H1 (cell line): ENCODE results near the gene CADM1. TPM values are rescaled to one million over a fixed set of nuclear protein-coding genes. Genes with fewer than 3 reads are reported as not detected.

Source experiments
- CTCF ChIA-PET: fragments of 300-600 bp; sonication (Branson Sonifier 250); formaldehyde crosslinking; loops from one replicate; lab custom pipeline; 2021; ENCODE audit not compliant: partially characterized antibody; lab: Charles Lee
- POLR2A ChIA-PET: fragments of 300-600 bp; sonication (Branson Sonifier 250); formaldehyde crosslinking; loops from one replicate; lab custom pipeline; 2021; ENCODE audit warnings: inconsistent platforms; ENCODE audit not compliant: partially characterized antibody; lab: Charles Lee
- DNase-seq, 2 experiments: peaks; one replicate each; pipeline versions ENCODE4 v3.0.0 to v3.0.0-alpha.2; 2010 to 2022; ENCODE audit warnings: low spot score in 2 of 2, low read depth in 1 of 2, mixed read lengths in 1 of 2
- FAIRE-seq: peaks from 2 replicates; lab custom pipeline; 2011; peaks lifted over from hg19 to GRCh38; lab: Jason Lieb, UNC
- H2AFZ ChIP-seq: 2 replicates; pipeline ENCODE4 v1.8.1; 2012; ENCODE audit warnings: low read length, inconsistent platforms
- H2AK5ac ChIP-seq: 2 replicates; pipeline ENCODE4 v1.6.1; 2013; ENCODE audit warnings: low read depth, low read length
- H2BK120ac ChIP-seq: replicated peaks from 2 replicates; pipeline ENCODE3; 2013; ENCODE audit warnings: low read depth, low read length, inconsistent platforms
- H2BK12ac ChIP-seq: 2 replicates; pipeline ENCODE4 v1.6.1; 2013; ENCODE audit warnings: low read depth, low read length
- H2BK15ac ChIP-seq: 2 replicates; pipeline ENCODE4 v1.6.1; 2013; ENCODE audit warnings: low read length
- H2BK20ac ChIP-seq: 2 replicates; pipeline ENCODE4 v1.6.1; 2013; ENCODE audit warnings: low read length
- H2BK5ac ChIP-seq: 2 replicates; pipeline ENCODE4 v1.6.1; 2013; ENCODE audit warnings: low read depth, low read length
- H3K14ac ChIP-seq: 2 replicates; pipeline ENCODE4 v1.6.1; 2013; ENCODE audit warnings: inconsistent platforms; ENCODE audit not compliant: insufficient read length
- H3K18ac ChIP-seq: 2 replicates; pipeline ENCODE4 v1.6.1; 2013; ENCODE audit warnings: low read length; ENCODE audit errors: extremely low read depth
- H3K23ac ChIP-seq: 2 replicates; pipeline ENCODE4 v1.6.1; 2013; ENCODE audit warnings: inconsistent platforms; ENCODE audit not compliant: insufficient read length
- H3K23me2 ChIP-seq: 2 replicates; pipeline ENCODE4 v1.6.1; 2013; ENCODE audit warnings: low read depth, low read length
- H3K27ac ChIP-seq: 2 replicates; pipeline ENCODE4 v1.6.1; 2011; ENCODE audit warnings: low read depth, low read length, inconsistent platforms
- H3K27me3 ChIP-seq, 4 experiments: replicated peaks in 1 of 4; 1 replicate in 1 of 4; 2 replicates in 3 of 4; pipeline versions ENCODE4 v1.6.1 to v1.8.1; 2011 to 2013; ENCODE audit warnings: low read length in 3 of 4, mild to moderate bottlenecking in 3 of 4, inconsistent platforms in 2 of 4, mixed read lengths in 2 of 4, moderate library complexity in 1 of 4; ENCODE audit not compliant: control insufficient read depth in 3 of 4, insufficient read depth in 3 of 4; ENCODE audit errors: extremely low read depth in 1 of 4
- H3K36me3 ChIP-seq, 4 experiments: 2 replicates each; pipeline versions ENCODE4 v1.6.1 to v1.8.1; 2011 to 2013; ENCODE audit warnings: mild to moderate bottlenecking in 4 of 4, low read length in 3 of 4, moderate library complexity in 2 of 4, control low read depth in 1 of 4, inconsistent platforms in 1 of 4; ENCODE audit not compliant: insufficient read depth in 4 of 4, control insufficient read depth in 2 of 4
- H3K4ac ChIP-seq: replicated peaks from 2 replicates; pipeline ENCODE3; 2013; ENCODE audit warnings: low read length, low read depth, mixed read lengths, inconsistent platforms; ENCODE audit not compliant: insufficient read length
- H3K4me1 ChIP-seq, 4 experiments: replicated peaks in 1 of 4; 1 replicate in 1 of 4; 2 replicates in 3 of 4; pipeline versions ENCODE4 v1.6.1 to v1.8.1; 2011 to 2013; ENCODE audit warnings: low read length in 3 of 4, inconsistent platforms in 2 of 4, mixed read lengths in 1 of 4; ENCODE audit not compliant: insufficient read depth in 4 of 4, control insufficient read depth in 3 of 4
- H3K4me2 ChIP-seq, 2 experiments: 2 replicates each; pipeline versions ENCODE4 v1.6.1 to v1.8.1; 2011 to 2013; ENCODE audit warnings: low read depth in 2 of 2, low read length in 2 of 2, control low read depth in 1 of 2, inconsistent platforms in 1 of 2, mild to moderate bottlenecking in 1 of 2; ENCODE audit not compliant: insufficient read depth in 1 of 2
- H3K4me3 ChIP-seq, 4 experiments: fragments of 200-600, 300-600 bp in 1 of 4; sonication (generic), shearing (Covaris generic), sonication (Bioruptor Twin) in 1 of 4; 2 replicates each; pipeline versions ENCODE4 v1.5.1 to v1.8.1; 2011 to 2016; ENCODE audit warnings: low read length in 4 of 4, low read depth in 3 of 4, control low read depth in 2 of 4, inconsistent platforms in 2 of 4, mild to moderate bottlenecking in 2 of 4, mixed read lengths in 1 of 4, moderate library complexity in 1 of 4; ENCODE audit not compliant: insufficient read depth in 2 of 4; ENCODE audit errors: extremely low read depth in 1 of 4
- H3K56ac ChIP-seq: replicated peaks from 2 replicates; pipeline ENCODE3; 2013; ENCODE audit warnings: low read depth, mild to moderate bottlenecking, mixed read lengths, low read length, inconsistent platforms; ENCODE audit not compliant: insufficient read length
- H3K79me1 ChIP-seq: 2 replicates; pipeline ENCODE4 v1.6.1; 2013; ENCODE audit warnings: low read depth, low read length, control low read depth
- H3K79me2 ChIP-seq, 2 experiments: 2 replicates each; pipeline versions ENCODE4 v1.6.1 to v1.8.1; 2012 to 2013; ENCODE audit warnings: low read length in 2 of 2, mild to moderate bottlenecking in 2 of 2, inconsistent platforms in 1 of 2; ENCODE audit not compliant: insufficient read depth in 2 of 2, control insufficient read depth in 1 of 2
- H3K9ac ChIP-seq, 4 experiments: replicated peaks in 1 of 4; 1 replicate in 1 of 4; 2 replicates in 3 of 4; pipeline versions ENCODE4 v1.6.1 to v1.8.1; 2011 to 2013; ENCODE audit warnings: low read depth in 3 of 4, low read length in 3 of 4, control low read depth in 2 of 4, mild to moderate bottlenecking in 2 of 4, moderate library complexity in 2 of 4, inconsistent platforms in 1 of 4; ENCODE audit errors: extremely low read depth in 1 of 4
- H3K9me3 ChIP-seq, 2 experiments: 2 replicates each; pipeline versions ENCODE4 v1.6.1 to v1.8.1; 2012 to 2013; ENCODE audit warnings: mild to moderate bottlenecking in 2 of 2, moderate library complexity in 2 of 2, control low read depth in 1 of 2, inconsistent platforms in 1 of 2, low read depth in 1 of 2, low read length in 1 of 2, mixed read lengths in 1 of 2; ENCODE audit not compliant: insufficient read depth in 2 of 2
- H4K20me1 ChIP-seq, 2 experiments: replicated peaks in 1 of 2; 2 replicates each; pipeline versions ENCODE3 to v1.8.1; 2011 to 2013; ENCODE audit warnings: inconsistent platforms in 2 of 2, low read length in 2 of 2, mild to moderate bottlenecking in 1 of 2; ENCODE audit not compliant: insufficient read depth in 2 of 2, control insufficient read depth in 1 of 2
- H4K5ac ChIP-seq: 2 replicates; pipeline ENCODE4 v1.6.1; 2013; ENCODE audit warnings: low read length, low read depth, mixed read lengths, inconsistent platforms; ENCODE audit not compliant: insufficient read length
- H4K8ac ChIP-seq: 2 replicates; pipeline ENCODE4 v1.8.0; 2013; ENCODE audit warnings: mild to moderate bottlenecking, moderate library complexity, low read length, inconsistent platforms; ENCODE audit not compliant: insufficient read depth; ENCODE audit errors: extremely low read depth
- H4K91ac ChIP-seq: replicated peaks from 2 replicates; pipeline ENCODE3; 2013; ENCODE audit warnings: low read length, mixed read lengths, inconsistent platforms; ENCODE audit not compliant: insufficient read length
- NANOG ChIP-seq: IDR thresholded peaks from 2 replicates; pipeline ENCODE4 v1.6.1; 2011; ENCODE audit warnings: low read length, low read depth, mild to moderate bottlenecking, inconsistent platforms; ENCODE audit not compliant: insufficient read depth, poor library complexity, severe bottlenecking
- SIN3A ChIP-seq, 2 experiments: IDR thresholded peaks in 1 of 2; conservative IDR thresholded peaks in 1 of 2; 2 replicates each; pipeline ENCODE4 v1.6.1; 2011 to 2012; ENCODE audit warnings: low read length in 2 of 2, improper control_type of control experiment in 1 of 2, low read depth in 1 of 2, mild to moderate bottlenecking in 1 of 2
- WGBS, 2 experiments: shearing (Covaris generic) in 1 of 2; methylation state at CpG; one replicate each; pipeline versions ENCODE4 v1.1.6 to v1.1.7; 2013 to 2015; ENCODE audit warnings: low lambda C conversion rate in 2 of 2, mixed read lengths in 2 of 2, inconsistent platforms in 1 of 2, low coverage in 1 of 2, missing lambda C conversion rate in 1 of 2; ENCODE audit not compliant: insufficient replicate concordance in 2 of 2, insufficient coverage in 1 of 2, insufficient read length in 1 of 2; ENCODE audit errors: extremely low coverage in 1 of 2, missing lambda C conversion rate in 1 of 2; 5-methylcytosine and 5-hydroxymethylcytosine counted together
- polyA plus RNA-seq, 7 experiments: library from polyadenylated mRNA; depleted of rRNA in 3 of 7; stranded (reverse) in 5 of 7; unstranded in 2 of 7; fragments of >200 nt in 5 of 7; fragments of 200-250 nt in 2 of 7; gene quantifications; 1 replicate in 5 of 7; 2 replicates in 1 of 7; 4 replicates in 1 of 7; pipeline versions ENCODE4 v1.2.1 to v1.2.3, GENCODE V29; 2011 to 2013; ENCODE audit warnings: missing spikeins in 2 of 7, mixed read lengths in 2 of 7
- total RNA-seq: library from RNA; stranded (reverse); fragmentation: NEBNext Ultra II Directional; extraction: Animal tissue kit (Norgen Biotek cat#: 25700); gene quantifications from 2 replicates; pipeline ENCODE4 v1.2.1, GENCODE V29; 2021

CADM1 gene
- total and polyA plus RNA-seq, 2 of the 8 experiments (the other 6 are each of a cell fraction or from before 2014, with no cell fraction given), result 8.3 to 25.3 TPM

DNA sequence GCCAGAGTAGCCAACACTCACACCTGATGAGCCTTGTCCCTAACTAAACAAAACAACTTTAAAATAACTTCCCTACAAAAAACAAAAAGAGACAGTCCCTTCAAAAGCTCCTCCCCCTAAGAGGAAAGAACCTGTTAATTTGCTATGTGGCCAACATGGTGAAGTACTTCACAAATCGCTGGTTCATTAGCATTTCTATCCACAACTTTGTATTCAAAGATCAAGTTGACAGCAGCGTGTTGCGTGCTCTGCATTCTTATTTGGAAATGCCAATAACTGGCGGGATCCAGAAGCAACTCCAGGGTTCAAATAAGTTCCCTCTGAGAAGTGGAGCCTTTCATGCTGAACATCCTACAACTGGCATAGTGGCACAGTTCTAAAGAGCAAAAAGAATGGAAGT, 48.6 kb downstream of the CADM1 start:
- Histone ChIP-seq H4K91ac (no peak overlapping the region), H3K9ac (no peak overlapping the region), H2AK5ac (no peak overlapping the region), H3K18ac (no peak overlapping the region), H2BK15ac (no peak overlapping the region), H3K23me2 (no peaks in the 10 kb centered on the region), H2BK5ac (no peak overlapping the region), H3K27me3 (no peaks in the 10 kb centered on the region), H2BK20ac (no peak overlapping the region), H3K79me1 (no peaks in the 10 kb centered on the region), H3K9me3 (no peaks in the 10 kb centered on the region), H4K20me1 (no peaks in the 10 kb centered on the region), H4K5ac (no peak overlapping the region), H2AFZ (no peak overlapping the region), H3K36me3 (no peaks in the 10 kb centered on the region), H3K14ac (no peak overlapping the region), H3K79me2 (no peaks in the 10 kb centered on the region), H3K4me2 (peak overlapping the region; percentile 35 to 51; a peak in 3 of 4 replicates), H2BK12ac (no peak overlapping the region), H3K4me1 (peaks cover 0 to 9% (median 1%) of the 10 kb centered on the region in 4 experiments; a peak in 3 of 7 replicates), H3K4ac (no peak overlapping the region), H3K27ac (no peak overlapping the region), H3K4me3 (0 out of 8 replicates have a peak overlapping the region, but pooled peaks of 1 of the 4 experiments have one; percentile 1), H3K56ac (no peak overlapping the region), H2BK120ac (no peak overlapping the region), H3K23ac (no peak overlapping the region), H4K8ac (no peak overlapping the region)
- CTCF ChIA-PET, result no interaction called here
- WGBS, 2 experiments, result 35% methylated on average over 4 of the region's 4 CpGs; no CpG with 5 or more reads in 1 of the 2 experiments
- POLR2A ChIA-PET, result no interaction called here
- no peak for DNase-seq
- TF ChIP-seq SIN3A (conservative IDR thresholded peaks at IDR 0.05 in 1 of 2, IDR thresholded peaks at IDR 0.05 in 1 of 2; ENCODE audit: low read depth in 1 of 2, low read length in 2 of 2), result no peak
- TF ChIP-seq NANOG, result peak; percentile 76
- FAIRE-seq, result peak; percentile 82
